ENCODE measurements around the gene RPRML. TPM values are rescaled to one million over a fixed set of nuclear protein-coding genes. Genes with fewer than 3 reads are reported as not detected.

Gene RPRML
- total RNA-seq, 2 donors from 2014 or later = 0.31 TPM; not detected in 1

DNA sequence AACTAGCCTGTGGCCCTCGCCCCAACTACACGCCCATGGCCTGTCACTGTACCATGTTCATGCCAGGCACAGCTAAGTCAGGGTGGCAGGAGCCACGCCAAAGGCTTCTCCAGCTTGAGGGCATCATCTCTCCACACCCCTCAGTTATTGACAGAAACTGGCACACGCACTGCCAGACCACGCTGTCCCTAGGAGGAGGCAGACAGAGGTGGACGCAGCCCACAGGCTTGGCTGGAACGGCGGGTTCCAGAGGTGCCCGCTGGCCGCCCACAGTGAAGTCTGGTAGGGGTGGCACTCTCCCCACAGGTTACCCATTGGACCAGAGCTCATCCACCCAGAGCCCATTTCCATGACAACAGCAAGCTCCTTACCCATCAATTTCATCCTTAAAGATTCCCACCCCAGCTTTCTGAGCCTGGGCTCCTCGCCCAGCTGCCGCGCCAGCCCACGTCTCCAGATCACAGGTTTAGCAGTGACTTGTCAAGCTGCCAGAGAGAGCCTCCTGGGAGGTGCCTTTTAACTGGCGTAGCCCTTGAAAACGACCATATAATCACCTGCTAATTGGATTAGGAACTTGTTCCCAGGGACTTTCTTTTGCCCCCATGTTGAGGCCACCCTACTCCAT lies 27.9 kb downstream of the RPRML start:
- no peaks in the 10 kb centered on the region for H3K36me3 ChIP-seq (ENCODE audit: control insufficient read depth, insufficient read depth, low read length)
- no peak overlapping the region for H3K27ac ChIP-seq (ENCODE audit: low read depth, low read length)
- no peaks in the 10 kb centered on the region for H3K9me3 ChIP-seq (ENCODE audit: control insufficient read depth, low read length)
- H3K4me3 Mint-ChIP-seq = peak overlapping the region; percentile 18
- peaks cover 9% of the 10 kb centered on the region for H3K9me3 Mint-ChIP-seq
- peaks cover 10% of the 10 kb centered on the region for H3K4me1 ChIP-seq (ENCODE audit: control insufficient read depth, insufficient read depth, low read length)
- H3K27me3 ChIP-seq (ENCODE audit: control insufficient read depth, insufficient read depth, low read length, poor library complexity, severe bottlenecking) = peaks cover 65% of the 10 kb centered on the region
- H3K4me3 ChIP-seq (ENCODE audit: low read length) = peak overlapping the region; percentile 25
- H3K27ac Mint-ChIP-seq = no peak overlapping the region
- TF ChIP-seq, protein P1, sequence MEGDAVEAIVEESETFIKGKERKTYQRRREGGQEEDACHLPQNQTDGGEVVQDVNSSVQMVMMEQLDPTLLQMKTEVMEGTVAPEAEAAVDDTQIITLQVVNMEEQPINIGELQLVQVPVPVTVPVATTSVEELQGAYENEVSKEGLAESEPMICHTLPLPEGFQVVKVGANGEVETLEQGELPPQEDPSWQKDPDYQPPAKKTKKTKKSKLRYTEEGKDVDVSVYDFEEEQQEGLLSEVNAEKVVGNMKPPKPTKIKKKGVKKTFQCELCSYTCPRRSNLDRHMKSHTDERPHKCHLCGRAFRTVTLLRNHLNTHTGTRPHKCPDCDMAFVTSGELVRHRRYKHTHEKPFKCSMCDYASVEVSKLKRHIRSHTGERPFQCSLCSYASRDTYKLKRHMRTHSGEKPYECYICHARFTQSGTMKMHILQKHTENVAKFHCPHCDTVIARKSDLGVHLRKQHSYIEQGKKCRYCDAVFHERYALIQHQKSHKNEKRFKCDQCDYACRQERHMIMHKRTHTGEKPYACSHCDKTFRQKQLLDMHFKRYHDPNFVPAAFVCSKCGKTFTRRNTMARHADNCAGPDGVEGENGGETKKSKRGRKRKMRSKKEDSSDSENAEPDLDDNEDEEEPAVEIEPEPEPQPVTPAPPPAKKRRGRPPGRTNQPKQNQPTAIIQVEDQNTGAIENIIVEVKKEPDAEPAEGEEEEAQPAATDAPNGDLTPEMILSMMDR (conservative IDR thresholded peaks at IDR 0.05) = no peak
- H3K4me1 Mint-ChIP-seq = peaks cover 19% of the 10 kb centered on the region
- H3K9ac ChIP-seq (ENCODE audit: extremely low read depth, low read length, poor library complexity, severe bottlenecking) = no peak overlapping the region
- H3K27me3 Mint-ChIP-seq (ENCODE audit: insufficient read depth) = peaks cover 95% of the 10 kb centered on the region
- H3K36me3 Mint-ChIP-seq (ENCODE audit: low read depth) = peaks cover 22% of the 10 kb centered on the region
- peak; percentile 94 for DNase-seq
- WGBS, 2 experiments (ENCODE audit: insufficient coverage in 1 of 2, insufficient read length in 1 of 2) = 59 to 71% methylated on average over 9 to 16 of the region's 16 CpGs

DNA sequence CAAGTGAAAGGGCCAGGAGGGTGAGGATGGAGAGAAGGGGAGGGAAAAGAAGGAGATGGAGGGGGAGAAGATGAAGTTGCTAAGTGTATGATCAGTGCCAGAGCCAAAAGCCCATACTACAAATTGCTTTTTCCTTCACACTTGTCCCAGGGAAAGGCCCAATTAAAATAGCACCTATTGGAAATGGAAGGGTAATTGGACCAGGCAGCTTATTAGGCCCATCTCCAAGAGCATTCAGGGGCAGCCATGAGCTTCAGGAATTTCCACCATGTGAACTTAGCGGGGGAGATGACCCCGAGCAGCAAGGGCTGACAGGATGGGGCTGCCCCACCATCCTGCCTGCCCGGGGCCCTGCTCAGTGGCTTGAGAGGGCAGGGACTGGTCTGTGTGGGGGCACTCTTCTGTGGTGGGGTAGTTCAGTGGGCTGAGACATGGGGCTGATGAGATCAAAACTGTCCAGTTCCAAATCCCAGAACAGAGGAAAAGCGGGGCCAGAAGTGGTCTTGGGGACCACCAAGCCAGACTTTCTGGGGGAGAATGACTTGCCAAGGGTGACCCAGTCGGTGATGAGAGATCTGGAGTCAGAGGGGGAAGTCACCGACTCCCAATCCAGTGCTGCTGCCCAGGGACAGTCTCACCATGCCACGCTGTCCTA lies 28.6 kb downstream of the RPRML start:
- Mint-ChIP-seq H3K36me3 (ENCODE audit: low read depth) (peaks cover 18% of the 10 kb centered on the region), H3K4me1 (peaks cover 21% of the 10 kb centered on the region), H3K4me3 (no peak overlapping the region), H3K9me3 (peaks cover 9% of the 10 kb centered on the region), H3K27ac (no peak overlapping the region), H3K27me3 (ENCODE audit: insufficient read depth) (peaks cover 90% of the 10 kb centered on the region)
- TF ChIP-seq, protein P1 (conservative IDR thresholded peaks at IDR 0.05) = no peak
- peaks cover 60% of the 10 kb centered on the region for H3K27me3 ChIP-seq (ENCODE audit: control insufficient read depth, insufficient read depth, low read length, poor library complexity, severe bottlenecking)
- peaks cover 10% of the 10 kb centered on the region for H3K4me1 ChIP-seq (ENCODE audit: control insufficient read depth, insufficient read depth, low read length)
- H3K9me3 ChIP-seq (ENCODE audit: control insufficient read depth, low read length) = no peaks in the 10 kb centered on the region
- no peaks in the 10 kb centered on the region for H3K36me3 ChIP-seq (ENCODE audit: control insufficient read depth, insufficient read depth, low read length)
- DNase-seq = no peak
- no peak overlapping the region for H3K4me3 ChIP-seq (ENCODE audit: low read length)
- WGBS, 2 experiments (ENCODE audit: insufficient coverage in 1 of 2, insufficient read length in 1 of 2) = 71 to 86% methylated on average over 6 to 7 of the region's 7 CpGs
- no peak overlapping the region for H3K27ac ChIP-seq (ENCODE audit: low read depth, low read length)
- no peak overlapping the region for H3K9ac ChIP-seq (ENCODE audit: extremely low read depth, low read length, poor library complexity, severe bottlenecking)

DNA sequence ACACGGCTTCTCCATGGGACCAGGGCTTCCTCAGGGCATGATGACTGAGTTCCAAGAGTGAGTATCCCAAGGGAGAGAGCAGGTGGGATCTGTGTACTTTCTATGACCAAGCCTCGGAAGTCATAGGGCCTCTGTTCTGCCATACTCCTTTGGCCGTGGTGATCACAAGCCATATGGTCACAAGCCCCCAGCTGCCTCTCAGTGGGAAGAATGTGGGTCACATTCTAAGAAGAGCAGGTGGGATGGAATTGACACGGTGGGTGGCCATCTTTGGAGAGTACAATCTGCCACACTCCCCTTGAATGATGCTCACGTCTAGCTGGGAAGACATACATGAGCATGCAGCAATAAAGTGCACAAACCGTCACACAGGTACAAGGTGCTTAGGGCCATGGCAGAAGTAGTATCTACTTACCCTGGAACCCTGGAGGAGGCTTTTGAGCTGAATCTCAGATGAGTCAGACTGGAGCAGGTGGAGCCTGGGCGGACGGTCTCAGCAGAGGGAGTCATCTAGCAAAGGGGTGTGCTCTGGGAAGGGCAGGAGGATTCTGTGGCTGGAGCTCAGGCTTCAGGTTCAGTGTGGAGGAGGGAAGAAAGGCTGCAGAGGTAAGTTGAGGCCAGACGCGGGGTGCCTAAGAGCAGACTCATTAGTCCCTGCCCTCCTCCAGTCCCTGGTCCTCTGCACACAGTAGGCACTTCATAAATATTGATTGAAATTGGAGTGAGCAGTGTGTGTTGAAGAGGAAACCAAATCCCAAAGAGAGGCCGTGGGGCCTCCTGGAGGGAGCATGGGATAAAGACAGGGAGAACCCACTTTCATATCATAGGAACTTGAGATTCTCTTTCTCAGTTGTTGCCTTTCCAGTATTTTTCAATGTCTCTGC lies 29.5 kb downstream of the RPRML start:
- peaks cover 24% of the 10 kb centered on the region for H3K4me1 Mint-ChIP-seq
- H3K4me3 Mint-ChIP-seq = no peak overlapping the region
- no peak overlapping the region for H3K27ac Mint-ChIP-seq
- TF ChIP-seq, protein P1 (conservative IDR thresholded peaks at IDR 0.05) = no peak
- Histone ChIP-seq H3K4me3 (ENCODE audit: low read length) (no peak overlapping the region), H3K27ac (ENCODE audit: low read depth, low read length) (no peak overlapping the region), H3K9ac (ENCODE audit: extremely low read depth, low read length, poor library complexity, severe bottlenecking) (no peak overlapping the region), H3K27me3 (ENCODE audit: control insufficient read depth, insufficient read depth, low read length, poor library complexity, severe bottlenecking) (peaks cover 58% of the 10 kb centered on the region), H3K9me3 (ENCODE audit: control insufficient read depth, low read length) (no peaks in the 10 kb centered on the region), H3K4me1 (ENCODE audit: control insufficient read depth, insufficient read depth, low read length) (peaks cover 10% of the 10 kb centered on the region), H3K36me3 (ENCODE audit: control insufficient read depth, insufficient read depth, low read length) (no peaks in the 10 kb centered on the region)
- H3K27me3 Mint-ChIP-seq (ENCODE audit: insufficient read depth) = peaks cover 88% of the 10 kb centered on the region
- DNase-seq = no peak
- H3K9me3 Mint-ChIP-seq = peaks cover 9% of the 10 kb centered on the region
- peaks cover 17% of the 10 kb centered on the region for H3K36me3 Mint-ChIP-seq (ENCODE audit: low read depth)
- WGBS, 2 experiments (ENCODE audit: insufficient coverage in 1 of 2, insufficient read length in 1 of 2) = 90 to 91% methylated on average over 6 to 11 of the region's 11 CpGs
